ENCODE measurements around the gene VSNL1.

DNA sequence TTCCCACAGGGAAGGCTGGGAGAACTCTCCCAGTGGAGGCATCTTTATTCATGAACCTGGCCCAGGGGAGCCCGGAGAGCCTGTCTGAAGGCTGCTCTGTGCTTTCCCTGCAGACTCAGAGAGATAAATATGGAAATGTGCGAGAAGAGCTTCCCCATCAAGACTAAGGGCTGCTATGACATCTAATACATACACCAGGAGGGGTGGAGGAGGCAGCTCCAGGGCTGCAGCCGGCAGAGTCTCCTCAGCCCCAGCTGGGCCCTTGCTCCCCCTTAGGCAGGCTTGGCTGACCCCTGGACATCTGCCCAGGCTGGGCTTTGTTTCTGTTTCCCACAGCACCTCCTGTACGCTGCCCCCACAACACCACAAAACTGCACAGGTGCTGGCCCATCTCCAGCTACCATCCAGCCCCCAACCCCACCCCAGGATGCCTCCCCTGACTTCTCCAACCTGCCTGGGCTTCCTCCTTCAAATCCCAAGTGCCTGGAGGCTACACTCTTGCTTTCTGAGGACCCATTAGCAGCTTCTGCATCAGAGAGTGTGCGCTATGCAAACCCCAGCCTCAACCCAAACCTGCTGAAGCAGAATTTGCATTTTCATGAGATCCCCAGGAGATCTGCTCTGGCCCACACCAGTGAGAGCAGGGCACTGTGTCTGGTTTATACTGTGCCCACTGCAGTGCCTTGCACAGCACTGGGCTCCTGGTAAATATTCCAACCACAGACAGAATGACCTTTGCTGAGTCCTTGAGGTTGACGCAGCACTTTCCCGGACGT lies 96.8 kb downstream of the VSNL1 start:
- TF ChIP-seq, protein P1, sequence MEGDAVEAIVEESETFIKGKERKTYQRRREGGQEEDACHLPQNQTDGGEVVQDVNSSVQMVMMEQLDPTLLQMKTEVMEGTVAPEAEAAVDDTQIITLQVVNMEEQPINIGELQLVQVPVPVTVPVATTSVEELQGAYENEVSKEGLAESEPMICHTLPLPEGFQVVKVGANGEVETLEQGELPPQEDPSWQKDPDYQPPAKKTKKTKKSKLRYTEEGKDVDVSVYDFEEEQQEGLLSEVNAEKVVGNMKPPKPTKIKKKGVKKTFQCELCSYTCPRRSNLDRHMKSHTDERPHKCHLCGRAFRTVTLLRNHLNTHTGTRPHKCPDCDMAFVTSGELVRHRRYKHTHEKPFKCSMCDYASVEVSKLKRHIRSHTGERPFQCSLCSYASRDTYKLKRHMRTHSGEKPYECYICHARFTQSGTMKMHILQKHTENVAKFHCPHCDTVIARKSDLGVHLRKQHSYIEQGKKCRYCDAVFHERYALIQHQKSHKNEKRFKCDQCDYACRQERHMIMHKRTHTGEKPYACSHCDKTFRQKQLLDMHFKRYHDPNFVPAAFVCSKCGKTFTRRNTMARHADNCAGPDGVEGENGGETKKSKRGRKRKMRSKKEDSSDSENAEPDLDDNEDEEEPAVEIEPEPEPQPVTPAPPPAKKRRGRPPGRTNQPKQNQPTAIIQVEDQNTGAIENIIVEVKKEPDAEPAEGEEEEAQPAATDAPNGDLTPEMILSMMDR (conservative IDR thresholded peaks at IDR 0.05 in 1 of 2, IDR thresholded peaks at IDR 0.05 in 1 of 2; ENCODE audit: extremely low read depth in 1 of 2, insufficient read depth in 1 of 2, low read depth in 1 of 2, low read length in 2 of 2), result no peak
- TF ChIP-seq EZH2 (IDR thresholded peaks at IDR 0.05; ENCODE audit: borderline replicate concordance, low read length), result no peak
